PC-9 (cell line): Measurements from ENCODE around the gene CHST2.

Experiments
- EZH2 ChIP-seq: fragments of 200-600 bp; sonication (generic); IDR thresholded peaks from 2 replicates; pipeline ENCODE4 v1.8.0; 2017; ENCODE audit warnings: antibody characterized with exemption, low read depth
- TF ChIP-seq, protein P1 (sequence below): fragments of 200-600 bp; sonication (generic); conservative IDR thresholded peaks from 2 replicates; pipeline ENCODE4 v1.6.1; 2017; ENCODE audit warnings: mixed run types, antibody characterized with exemption, mild to moderate bottlenecking, moderate library complexity

DNA sequence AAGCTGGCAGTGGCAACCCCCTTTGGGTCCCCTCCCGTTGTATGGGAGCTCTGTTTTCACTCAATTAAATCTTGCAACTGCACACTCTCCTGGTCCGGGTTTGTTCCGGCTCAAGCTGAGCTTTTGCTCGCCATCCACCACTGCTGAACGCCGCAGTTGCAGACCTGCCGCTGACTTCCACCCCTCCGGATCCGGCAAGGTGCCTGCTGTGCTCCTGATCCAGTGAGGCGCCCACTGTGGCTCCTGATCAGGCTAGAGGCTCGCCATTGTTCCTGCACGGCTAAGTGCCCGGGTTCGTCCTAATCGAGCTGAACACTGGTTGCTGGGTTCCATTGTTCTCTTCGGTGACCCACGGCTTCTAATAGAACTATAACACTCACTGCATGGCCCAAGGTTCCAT is 22.8 kb downstream of the CHST2 start:
- TF ChIP-seq, protein P1, sequence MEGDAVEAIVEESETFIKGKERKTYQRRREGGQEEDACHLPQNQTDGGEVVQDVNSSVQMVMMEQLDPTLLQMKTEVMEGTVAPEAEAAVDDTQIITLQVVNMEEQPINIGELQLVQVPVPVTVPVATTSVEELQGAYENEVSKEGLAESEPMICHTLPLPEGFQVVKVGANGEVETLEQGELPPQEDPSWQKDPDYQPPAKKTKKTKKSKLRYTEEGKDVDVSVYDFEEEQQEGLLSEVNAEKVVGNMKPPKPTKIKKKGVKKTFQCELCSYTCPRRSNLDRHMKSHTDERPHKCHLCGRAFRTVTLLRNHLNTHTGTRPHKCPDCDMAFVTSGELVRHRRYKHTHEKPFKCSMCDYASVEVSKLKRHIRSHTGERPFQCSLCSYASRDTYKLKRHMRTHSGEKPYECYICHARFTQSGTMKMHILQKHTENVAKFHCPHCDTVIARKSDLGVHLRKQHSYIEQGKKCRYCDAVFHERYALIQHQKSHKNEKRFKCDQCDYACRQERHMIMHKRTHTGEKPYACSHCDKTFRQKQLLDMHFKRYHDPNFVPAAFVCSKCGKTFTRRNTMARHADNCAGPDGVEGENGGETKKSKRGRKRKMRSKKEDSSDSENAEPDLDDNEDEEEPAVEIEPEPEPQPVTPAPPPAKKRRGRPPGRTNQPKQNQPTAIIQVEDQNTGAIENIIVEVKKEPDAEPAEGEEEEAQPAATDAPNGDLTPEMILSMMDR = no peak
- TF ChIP-seq EZH2 = no peak
